ENCODE results near the gene PCID2. TPM values are rescaled to one million over a fixed set of nuclear protein-coding genes. Genes with fewer than 3 reads are reported as not detected.

Gene PCID2
- polyA plus RNA-seq, 1 experiment, result 73.6 TPM

DNA sequence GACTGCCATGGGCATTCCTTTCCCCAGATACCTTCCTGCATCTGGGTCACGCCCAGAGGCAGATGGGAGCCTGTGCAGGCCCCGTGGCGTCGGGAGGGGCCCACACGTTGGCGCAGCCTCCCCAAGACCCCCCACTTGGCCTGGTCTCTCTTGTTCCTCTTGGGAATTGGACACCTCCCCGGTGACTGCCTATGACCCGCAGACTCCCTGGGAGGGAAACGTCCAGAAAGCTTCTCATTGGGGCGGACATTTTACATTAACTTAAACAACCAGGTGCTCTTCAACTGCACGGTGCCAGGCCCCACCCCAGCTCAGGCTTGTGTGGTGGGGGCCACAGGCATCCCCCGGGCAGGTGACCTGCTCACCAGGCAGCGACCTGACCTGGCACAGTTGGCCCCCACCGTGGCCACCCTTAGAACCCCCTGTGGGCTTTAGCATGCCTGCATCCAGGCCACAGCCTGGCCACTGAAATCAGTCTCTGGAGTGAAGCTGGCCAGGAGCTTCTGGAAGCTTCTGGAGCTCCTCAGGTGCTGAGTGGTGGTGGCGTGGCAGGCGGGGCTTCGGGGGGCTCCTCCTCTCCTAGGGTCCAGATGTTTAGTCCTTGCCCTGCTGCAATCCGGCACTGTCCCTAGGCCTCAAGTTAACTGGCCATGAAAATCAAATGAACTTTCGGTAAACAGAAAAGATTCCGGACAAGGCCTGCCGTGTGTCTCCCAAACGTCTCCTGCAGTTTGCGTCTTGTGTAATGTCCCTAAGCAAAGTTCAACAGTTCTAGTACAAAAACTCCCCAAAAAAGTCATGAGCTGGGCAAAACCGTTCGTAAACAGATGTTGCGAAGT lies 58.5 kb downstream of the PCID2 start:
- CTCF ChIA-PET, result no interaction called here
- TF ChIP-seq, protein P1, sequence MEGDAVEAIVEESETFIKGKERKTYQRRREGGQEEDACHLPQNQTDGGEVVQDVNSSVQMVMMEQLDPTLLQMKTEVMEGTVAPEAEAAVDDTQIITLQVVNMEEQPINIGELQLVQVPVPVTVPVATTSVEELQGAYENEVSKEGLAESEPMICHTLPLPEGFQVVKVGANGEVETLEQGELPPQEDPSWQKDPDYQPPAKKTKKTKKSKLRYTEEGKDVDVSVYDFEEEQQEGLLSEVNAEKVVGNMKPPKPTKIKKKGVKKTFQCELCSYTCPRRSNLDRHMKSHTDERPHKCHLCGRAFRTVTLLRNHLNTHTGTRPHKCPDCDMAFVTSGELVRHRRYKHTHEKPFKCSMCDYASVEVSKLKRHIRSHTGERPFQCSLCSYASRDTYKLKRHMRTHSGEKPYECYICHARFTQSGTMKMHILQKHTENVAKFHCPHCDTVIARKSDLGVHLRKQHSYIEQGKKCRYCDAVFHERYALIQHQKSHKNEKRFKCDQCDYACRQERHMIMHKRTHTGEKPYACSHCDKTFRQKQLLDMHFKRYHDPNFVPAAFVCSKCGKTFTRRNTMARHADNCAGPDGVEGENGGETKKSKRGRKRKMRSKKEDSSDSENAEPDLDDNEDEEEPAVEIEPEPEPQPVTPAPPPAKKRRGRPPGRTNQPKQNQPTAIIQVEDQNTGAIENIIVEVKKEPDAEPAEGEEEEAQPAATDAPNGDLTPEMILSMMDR (IDR thresholded peaks at IDR 0.05; ENCODE audit: insufficient read depth, low read depth, low read length), result no peak
- POLR2A ChIA-PET, result no interaction called here
- Histone ChIP-seq H3K27me3 (ENCODE audit: control insufficient read depth, insufficient read depth, low read length) (no peaks in the 10 kb centered on the region), H3K36me3 (ENCODE audit: control insufficient read depth, insufficient read depth, low read length) (no peaks in the 10 kb centered on the region), H3K4me3 (ENCODE audit: low read depth, low read length) (no peak overlapping the region)
- DNase-seq (ENCODE audit: low read depth), result no peak

DNA sequence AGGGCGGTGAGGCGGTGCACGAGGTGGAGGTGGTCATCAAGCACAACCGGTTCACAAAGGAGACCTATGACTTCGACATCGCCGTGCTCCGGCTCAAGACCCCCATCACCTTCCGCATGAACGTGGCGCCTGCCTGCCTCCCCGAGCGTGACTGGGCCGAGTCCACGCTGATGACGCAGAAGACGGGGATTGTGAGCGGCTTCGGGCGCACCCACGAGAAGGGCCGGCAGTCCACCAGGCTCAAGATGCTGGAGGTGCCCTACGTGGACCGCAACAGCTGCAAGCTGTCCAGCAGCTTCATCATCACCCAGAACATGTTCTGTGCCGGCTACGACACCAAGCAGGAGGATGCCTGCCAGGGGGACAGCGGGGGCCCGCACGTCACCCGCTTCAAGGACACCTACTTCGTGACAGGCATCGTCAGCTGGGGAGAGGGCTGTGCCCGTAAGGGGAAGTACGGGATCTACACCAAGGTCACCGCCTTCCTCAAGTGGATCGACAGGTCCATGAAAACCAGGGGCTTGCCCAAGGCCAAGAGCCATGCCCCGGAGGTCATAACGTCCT lies 59.4 kb downstream of the PCID2 start:
- TF ChIP-seq, protein P1 (IDR thresholded peaks at IDR 0.05; ENCODE audit: insufficient read depth, low read depth, low read length), result no peak
- no peaks in the 10 kb centered on the region for H3K27me3 ChIP-seq (ENCODE audit: control insufficient read depth, insufficient read depth, low read length)

DNA sequence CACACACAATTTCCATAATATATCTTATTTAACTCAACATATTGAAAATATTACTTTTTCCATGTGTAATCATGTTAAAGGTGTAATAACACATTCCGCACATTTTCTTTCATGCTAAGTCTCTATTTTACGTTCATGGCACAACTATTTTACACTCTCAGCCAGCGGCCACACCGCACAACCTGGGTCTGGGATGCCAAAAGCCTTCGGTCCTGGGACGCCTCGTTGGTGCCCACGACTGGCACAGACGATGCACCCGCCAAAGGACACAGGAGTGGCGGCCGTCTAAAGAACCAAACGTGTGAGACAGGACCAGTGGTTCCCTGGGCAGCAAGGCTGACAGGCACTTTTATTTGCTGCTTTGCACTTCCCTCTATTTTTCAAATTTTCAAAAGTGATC lies 60.1 kb downstream of the PCID2 start:
- Histone ChIP-seq H3K36me3 (ENCODE audit: control insufficient read depth, insufficient read depth, low read length) (no peaks in the 10 kb centered on the region), H3K4me3 (ENCODE audit: low read depth, low read length) (no peak overlapping the region), H3K27me3 (ENCODE audit: control insufficient read depth, insufficient read depth, low read length) (no peaks in the 10 kb centered on the region)
- CTCF ChIA-PET, result no interaction called here
- POLR2A ChIA-PET, result no interaction called here
- TF ChIP-seq, protein P1 (IDR thresholded peaks at IDR 0.05; ENCODE audit: insufficient read depth, low read depth, low read length), result no peak
- no peak for DNase-seq (ENCODE audit: low read depth)

More for the DNA sequence above, 59.4 kb downstream of the PCID2 start:
- DNase-seq (ENCODE audit: low read depth), result no peak
- H3K36me3 ChIP-seq (ENCODE audit: control insufficient read depth, insufficient read depth, low read length), result no peaks in the 10 kb centered on the region
- POLR2A ChIA-PET, result no interaction called here
- CTCF ChIA-PET, result no interaction called here
- no peak overlapping the region for H3K4me3 ChIP-seq (ENCODE audit: low read depth, low read length)

DNA sequence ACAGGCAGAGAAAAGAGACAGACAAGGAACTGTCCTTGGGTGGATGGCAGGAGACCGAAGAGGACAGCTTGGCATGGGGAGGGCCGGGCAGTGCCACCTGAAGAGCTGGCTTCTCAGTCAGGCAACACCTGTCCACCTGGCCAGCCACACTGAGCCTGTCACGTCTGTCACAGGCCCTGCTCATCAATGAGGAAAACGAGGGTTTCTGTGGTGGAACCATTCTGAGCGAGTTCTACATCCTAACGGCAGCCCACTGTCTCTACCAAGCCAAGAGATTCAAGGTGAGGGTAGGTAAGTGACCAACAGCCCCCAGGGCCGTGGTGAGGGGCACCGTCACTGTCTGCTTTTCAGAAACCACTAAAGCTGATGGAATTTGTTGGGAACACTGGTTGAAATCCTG lies 61.3 kb downstream of the PCID2 start:
- ChIA-PET CTCF (interaction anchor here (1.1 kb wide), 1 partner anchor 15 kb away, joined by 4 read pairs; no protein-coding TSS in a partner anchor), POLR2A (no interaction called here)
- no peaks in the 10 kb centered on the region for H3K36me3 ChIP-seq (ENCODE audit: control insufficient read depth, insufficient read depth, low read length)
- H3K27me3 ChIP-seq (ENCODE audit: control insufficient read depth, insufficient read depth, low read length), result no peaks in the 10 kb centered on the region
- DNase-seq (ENCODE audit: low read depth), result no peak
- H3K4me3 ChIP-seq (ENCODE audit: low read depth, low read length), result no peak overlapping the region
- TF ChIP-seq, protein P1 (IDR thresholded peaks at IDR 0.05; ENCODE audit: insufficient read depth, low read depth, low read length), result no peak

DNA sequence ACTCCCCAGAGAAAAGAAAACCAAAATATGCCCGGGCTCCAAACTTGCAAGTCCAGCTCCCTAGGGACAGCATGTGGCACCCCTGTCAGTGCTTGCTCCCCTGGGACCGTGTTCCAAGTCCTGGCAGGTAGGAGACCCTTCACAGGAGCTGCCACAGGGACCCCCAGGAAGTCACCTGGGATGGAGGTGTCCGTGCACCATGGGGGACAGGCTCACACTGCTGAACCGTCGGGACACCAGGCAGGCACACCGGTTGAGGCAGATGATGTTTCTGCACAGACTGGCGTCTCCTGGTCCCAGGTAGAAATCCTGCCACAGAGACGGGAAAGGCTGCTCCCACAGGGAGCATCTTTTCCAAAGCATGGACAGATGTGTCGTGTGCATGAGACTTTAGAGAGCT lies 61.7 kb downstream of the PCID2 start:
- TF ChIP-seq, protein P1 (IDR thresholded peaks at IDR 0.05; ENCODE audit: insufficient read depth, low read depth, low read length), result no peak

More for the DNA sequence above, 61.7 kb downstream of the PCID2 start:
- Histone ChIP-seq H3K27me3 (ENCODE audit: control insufficient read depth, insufficient read depth, low read length) (no peaks in the 10 kb centered on the region), H3K4me3 (ENCODE audit: low read depth, low read length) (no peak overlapping the region), H3K36me3 (ENCODE audit: control insufficient read depth, insufficient read depth, low read length) (no peaks in the 10 kb centered on the region)
- CTCF ChIA-PET, result interaction anchor here (1.1 kb wide), 1 partner anchor 15 kb away, joined by 4 read pairs; no protein-coding TSS in a partner anchor
- POLR2A ChIA-PET, result no interaction called here
- no peak for DNase-seq (ENCODE audit: low read depth)
